ENCODE measurements around the gene PNPLA5.

Gene PNPLA5

GRCh38 chr22:43919106-43919973 is 27.5 kb upstream of the PNPLA5 start:
- DNase-seq (ENCODE audit: extremely low spot score) = no peak
- TF ChIP-seq CTCF (IDR thresholded peaks at IDR 0.05; ENCODE audit: control extremely low read depth, extremely low read depth, low read depth, missing control alignments) = no peak
- ChIA-PET CTCF (no interaction called here), POLR2A (no interaction called here)

GRCh38 chr22:43917521-43917920 is 25.7 kb upstream of the PNPLA5 start:
- DNase-seq (ENCODE audit: extremely low spot score) = no peak
- ChIA-PET POLR2A (no interaction called here), CTCF (interaction anchor here (0.9 to 1.7 kb wide), 2 partner anchors 29 to 33 kb away, joined by 3 to 4 read pairs; no protein-coding TSS in a partner anchor)
- no peak for TF ChIP-seq CTCF (IDR thresholded peaks at IDR 0.05; ENCODE audit: control extremely low read depth, extremely low read depth, low read depth, missing control alignments)

- CTCF ChIA-PET = interaction anchor here (1.2 to 1.3 kb wide), 2 partner anchors 11 to 26 kb away, joined by 3 to 4 read pairs; no protein-coding TSS in a partner anchor
- POLR2A ChIA-PET = interaction anchor here (0.6 kb wide), 1 partner anchor 830 kb away, joined by 4 read pairs; no protein-coding TSS in a partner anchor
- DNase-seq (ENCODE audit: extremely low spot score) = no peak
- no peak for TF ChIP-seq CTCF (IDR thresholded peaks at IDR 0.05; ENCODE audit: control extremely low read depth, extremely low read depth, low read depth, missing control alignments)
Measured at GRCh38 chr22:43911351-43911750, 19.5 kb upstream of the PNPLA5 start.

DNA sequence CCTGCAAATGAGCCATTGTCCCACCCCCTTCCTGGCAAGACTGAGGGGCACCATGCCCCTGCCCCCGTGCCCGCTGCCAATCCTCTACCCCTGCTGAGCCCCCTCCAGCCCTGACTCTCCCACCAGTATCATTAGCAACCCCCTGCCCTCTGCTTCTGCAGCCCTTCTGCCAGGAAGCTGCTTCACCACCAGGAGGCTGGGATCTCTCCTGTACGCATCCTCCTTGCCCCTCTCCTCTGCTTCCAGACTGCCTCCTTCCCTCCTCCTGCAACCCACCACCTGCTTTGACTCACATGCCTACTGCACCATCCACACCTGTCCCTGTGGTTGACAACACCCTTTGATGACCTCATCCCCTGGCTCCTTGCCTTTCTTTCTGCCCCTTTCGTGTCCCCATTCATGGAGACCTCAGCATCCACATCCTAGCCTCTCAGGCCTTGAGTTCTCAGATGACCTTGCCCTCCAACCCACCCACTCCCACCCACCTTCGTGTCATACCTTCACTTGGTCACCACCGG is 18.4 kb upstream of the PNPLA5 start:
- no peak for TF ChIP-seq CTCF (IDR thresholded peaks at IDR 0.05; ENCODE audit: control extremely low read depth, extremely low read depth, low read depth, missing control alignments)
- POLR2A ChIA-PET = no interaction called here
- CTCF ChIA-PET = interaction anchor here (1.2 to 1.9 kb wide), 2 partner anchors 25 to 27 kb away, joined by 3 to 5 read pairs; no protein-coding TSS in a partner anchor
- DNase-seq (ENCODE audit: extremely low spot score) = no peak

DNA sequence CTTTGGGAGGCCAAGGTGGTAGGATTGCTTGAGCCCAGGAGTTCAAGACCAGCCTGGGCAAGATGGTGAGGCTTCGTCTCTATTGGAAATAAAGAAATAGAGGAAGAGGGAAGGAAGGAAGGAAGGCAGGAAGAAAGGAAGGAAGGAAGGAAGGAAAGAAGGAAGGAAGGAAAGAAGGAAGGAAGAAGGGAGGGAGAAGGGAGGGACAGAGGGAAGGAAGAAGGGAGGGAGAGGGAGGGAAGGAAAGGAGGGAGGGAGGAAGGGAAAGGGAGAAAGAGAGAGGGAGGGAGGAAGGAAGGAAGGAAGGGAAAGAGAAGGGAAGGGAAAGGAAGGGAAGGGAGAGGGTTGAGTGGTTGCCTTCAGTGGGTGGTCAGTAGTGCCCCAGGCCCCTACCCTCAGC is 17.9 kb upstream of the PNPLA5 start:
- ChIA-PET CTCF (interaction anchor here (1.9 kb wide), 1 partner anchor 27 kb away, joined by 5 read pairs; no protein-coding TSS in a partner anchor), POLR2A (no interaction called here)

More for the DNA sequence above, 17.9 kb upstream of the PNPLA5 start:
- TF ChIP-seq CTCF (IDR thresholded peaks at IDR 0.05; ENCODE audit: control extremely low read depth, extremely low read depth, low read depth, missing control alignments) = no peak
- DNase-seq (ENCODE audit: extremely low spot score) = no peak
